GM21619 (cell line): ENCODE data around the gene PPIL6.
"Not testable (repeated sequence)": the region's sequence is repeated elsewhere in the genome, so short reads cannot be mapped to it uniquely, and the experiment has no call there.

Experiments used
- ATAC-seq: cut with Tn5 transposase; IDR thresholded peaks from one replicate; pipeline ENCODE4 v1.9.1; 2021; ENCODE audit not compliant: unreplicated experiment

The PPIL6 gene

DNA sequence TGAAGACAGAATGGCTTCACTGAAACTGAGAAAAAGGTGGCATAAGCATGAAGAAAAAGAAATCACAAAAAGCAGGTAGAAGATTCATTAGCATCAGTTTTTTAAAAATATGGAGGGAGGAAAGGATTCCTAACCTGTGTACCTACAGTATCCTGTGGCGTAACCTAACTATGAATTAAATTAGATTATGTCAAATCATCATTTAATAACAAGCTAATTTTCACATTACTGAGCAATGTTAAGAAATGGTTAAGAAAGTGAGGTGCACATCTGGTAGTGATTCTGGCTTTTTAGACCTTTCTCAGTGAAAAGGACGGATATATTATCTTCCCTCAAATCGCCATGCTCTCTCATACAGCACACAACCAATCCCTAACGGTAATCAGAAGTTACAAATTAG lies 70.7 kb downstream of the PPIL6 start:
- ATAC-seq, result no peak

GRCh38 chr6:109364382-109365078 lies 75.9 kb downstream of the PPIL6 start:
- ATAC-seq, result not testable (repeated sequence)

DNA sequence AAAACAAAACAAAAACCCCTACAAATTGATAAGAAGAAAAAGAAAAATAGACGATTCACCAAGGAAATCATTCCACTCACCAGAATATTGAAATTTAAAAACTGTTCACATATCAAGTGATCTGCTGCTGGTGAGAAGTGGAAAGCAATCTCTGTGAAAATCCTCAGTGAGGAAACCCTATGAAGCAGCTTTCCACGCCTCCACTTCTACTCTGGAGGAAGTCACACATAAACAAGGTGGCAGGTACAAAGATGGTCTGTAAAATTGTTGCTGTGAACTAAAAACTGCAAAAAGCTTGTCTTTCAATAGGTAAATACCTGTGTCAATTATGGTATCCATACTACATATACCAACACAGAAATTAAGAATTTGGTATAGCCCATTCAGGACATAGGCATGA lies 76.7 kb downstream of the PPIL6 start:
- no peak for ATAC-seq

DNA sequence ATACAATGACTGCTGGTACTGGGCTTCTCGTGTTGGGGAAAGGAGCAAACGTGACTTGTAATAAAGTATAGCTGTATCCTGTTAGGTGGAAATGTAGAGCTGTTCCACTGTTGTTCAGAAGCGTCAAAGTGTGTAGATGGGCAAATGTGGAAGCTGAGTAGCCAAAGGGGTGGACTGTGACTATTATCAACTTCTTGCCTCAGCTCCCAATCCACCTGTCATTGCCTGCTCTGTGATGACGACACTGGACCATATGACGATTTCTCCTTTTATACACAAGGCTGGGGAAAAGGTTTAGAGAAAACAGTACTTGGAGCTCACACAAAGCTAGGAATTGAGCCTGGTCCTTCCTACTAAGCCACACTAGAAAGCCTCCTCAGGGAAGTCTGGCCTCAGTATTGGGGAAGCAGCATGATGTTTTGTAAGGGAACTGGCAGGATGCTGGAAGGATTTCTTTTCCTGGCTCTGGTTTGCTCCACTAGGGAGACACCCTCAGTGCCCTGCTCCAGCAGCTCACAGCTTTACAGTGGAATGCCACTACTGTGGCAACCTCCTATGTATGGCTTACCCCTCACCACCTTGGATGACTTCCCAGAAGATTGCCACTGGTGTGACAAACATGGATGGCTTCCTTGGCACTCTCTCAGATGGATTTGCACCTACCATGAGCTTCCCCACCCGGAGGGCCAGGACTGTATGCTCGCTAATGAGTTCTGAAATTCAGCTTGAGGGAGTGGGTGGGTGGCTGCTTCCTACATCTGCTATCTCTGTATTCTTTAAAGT lies 78.1 kb downstream of the PPIL6 start:
- no peak for ATAC-seq

DNA sequence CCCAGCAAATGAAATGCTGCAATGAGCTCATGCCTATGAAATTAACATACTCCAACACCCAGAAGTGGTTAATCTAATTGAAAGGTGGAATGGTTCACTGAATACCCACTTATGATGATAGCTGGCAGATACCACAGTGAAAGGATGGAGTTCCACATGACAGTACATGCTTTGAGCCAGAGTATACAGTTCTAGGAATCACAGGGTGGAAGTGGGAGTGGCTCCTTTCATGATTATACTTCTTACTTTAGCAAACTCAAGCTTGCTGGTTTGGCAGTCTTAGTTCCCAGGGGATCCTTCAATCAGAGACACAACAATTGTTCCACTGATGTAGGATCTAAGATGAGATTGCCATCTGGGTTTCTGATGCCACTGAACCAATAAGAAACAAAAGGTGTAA lies 79.6 kb downstream of the PPIL6 start:
- ATAC-seq, result no peak

DNA sequence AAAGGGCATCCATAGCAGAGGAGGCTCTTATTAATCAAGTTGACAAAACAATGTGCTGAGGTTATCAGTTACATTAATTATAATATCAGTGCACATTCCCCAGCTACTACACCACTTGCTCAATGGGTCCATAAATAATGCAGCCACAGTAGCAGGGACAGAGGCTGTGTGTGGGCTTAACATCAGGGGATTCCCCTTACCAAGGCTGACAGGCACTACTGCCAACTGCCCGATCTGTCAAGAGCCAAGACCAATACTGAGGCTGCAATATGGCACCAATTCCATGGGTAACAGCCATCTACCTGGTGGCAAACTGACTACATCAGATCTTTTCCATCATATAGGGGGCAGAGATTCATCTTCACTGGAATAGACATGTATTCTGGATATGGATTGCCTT lies 80.1 kb downstream of the PPIL6 start:
- ATAC-seq, result no peak

DNA sequence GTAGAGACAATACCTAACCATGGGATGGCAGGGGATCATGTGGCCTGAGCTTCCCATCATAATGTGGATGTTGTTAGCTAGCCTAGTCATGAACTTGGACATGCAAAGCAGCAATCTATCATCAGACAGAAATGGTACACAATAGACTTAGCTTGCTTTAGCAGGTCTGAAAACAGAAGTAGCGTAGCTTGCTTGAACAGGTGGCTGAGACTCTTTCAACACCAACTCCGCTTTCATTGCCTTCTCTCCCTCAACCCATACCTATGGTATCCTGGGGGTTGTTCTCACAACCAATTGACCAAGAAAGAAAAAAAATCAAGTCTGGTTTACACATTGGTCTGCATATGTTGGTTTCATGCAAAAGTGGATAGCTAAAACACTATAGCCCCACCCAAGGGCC lies 81.2 kb downstream of the PPIL6 start:
- ATAC-seq, result no peak

DNA sequence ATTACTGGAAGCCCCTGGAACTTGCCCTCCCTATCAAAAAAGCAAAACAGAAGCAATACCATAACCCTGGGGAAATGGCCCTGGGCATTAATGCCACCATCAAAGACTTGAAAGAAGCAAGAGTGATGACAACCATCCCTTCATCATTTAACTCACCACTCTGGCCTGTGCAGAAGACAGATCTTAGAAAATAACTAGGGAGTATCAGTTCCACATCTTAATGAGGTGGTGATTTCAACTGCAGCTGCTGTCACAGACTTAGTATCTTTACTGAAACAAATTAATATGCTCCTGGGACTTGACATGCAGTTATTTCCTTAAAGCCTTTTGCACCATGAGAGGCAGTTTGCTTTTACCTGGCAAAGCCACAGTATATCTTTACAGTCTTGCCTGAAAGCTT lies 82.2 kb downstream of the PPIL6 start:
- ATAC-seq, result no peak

- no peak for ATAC-seq
These were observed 84.2 kb downstream of the PPIL6 start for GRCh38 chr6:109356237-109356636.

DNA sequence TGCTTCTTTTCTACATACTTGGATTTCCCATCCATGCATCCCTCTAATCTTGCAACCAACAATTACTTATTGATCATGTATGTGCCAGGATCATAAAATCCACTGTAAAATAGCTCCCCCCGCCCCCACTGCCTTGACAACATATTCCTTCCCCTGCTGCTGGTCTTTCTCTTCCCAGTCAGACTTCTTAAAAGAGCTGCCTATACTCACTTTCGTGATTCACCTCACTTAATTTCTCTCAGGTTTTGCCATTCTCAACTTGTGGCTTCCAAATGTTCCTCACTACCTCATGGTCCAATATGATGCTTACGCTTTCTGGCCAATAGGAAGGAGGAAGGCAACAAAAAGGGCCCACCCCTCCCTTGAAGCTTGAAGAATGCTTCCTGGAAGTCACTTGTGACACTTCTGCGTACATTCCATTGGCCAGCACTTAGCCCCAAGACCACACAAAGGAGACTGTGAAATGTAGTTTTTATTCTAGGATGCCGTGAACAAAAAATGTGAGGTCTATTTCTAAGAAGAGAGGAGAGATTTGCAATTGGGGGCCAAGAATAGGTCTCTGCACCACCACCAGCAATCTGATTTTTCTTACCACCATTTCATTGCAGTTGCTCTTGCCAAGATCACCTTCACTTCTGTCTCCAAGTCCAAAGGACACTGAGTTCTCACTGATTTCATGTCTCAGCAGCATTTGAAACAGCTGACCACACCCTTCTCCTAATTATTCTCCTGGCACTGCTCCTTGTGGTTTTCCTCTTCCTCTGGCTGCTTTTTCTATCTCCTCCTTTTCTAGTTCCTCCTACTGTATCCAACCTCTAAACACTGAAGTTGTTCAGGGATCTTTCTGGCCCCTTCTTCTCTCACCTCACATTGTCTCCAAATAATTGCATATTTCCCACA lies 88.9 kb downstream of the PPIL6 start:
- ATAC-seq, result no peak

- ATAC-seq, result no peak
These were observed 90.9 kb downstream of the PPIL6 start for GRCh38 chr6:109349419-109349987.

GRCh38 chr6:109348226-109348625 lies 92.2 kb downstream of the PPIL6 start:
- ATAC-seq, result no peak

- ATAC-seq, result no peak
These were observed 92.6 kb downstream of the PPIL6 start for GRCh38 chr6:109347779-109348178.

DNA sequence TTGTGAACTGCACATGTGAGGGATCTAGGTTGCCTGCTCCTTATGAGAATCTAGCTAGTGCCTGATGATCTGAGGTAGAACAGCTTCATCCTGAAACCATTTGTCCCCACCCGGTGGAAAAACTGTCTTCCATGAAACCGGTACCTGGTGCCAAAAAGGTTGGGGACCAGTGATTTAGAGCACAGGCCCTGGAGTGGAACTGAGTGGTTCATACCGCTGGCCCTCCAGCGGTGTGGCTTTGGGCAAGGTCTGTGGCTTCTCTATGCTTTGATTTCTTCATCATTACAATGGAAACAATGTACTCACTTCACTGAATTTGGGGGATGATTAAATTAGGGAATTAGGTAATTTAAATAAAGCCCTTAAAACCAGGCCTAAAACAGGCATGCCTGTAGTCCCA lies 94.4 kb downstream of the PPIL6 start:
- ATAC-seq, result no peak

DNA sequence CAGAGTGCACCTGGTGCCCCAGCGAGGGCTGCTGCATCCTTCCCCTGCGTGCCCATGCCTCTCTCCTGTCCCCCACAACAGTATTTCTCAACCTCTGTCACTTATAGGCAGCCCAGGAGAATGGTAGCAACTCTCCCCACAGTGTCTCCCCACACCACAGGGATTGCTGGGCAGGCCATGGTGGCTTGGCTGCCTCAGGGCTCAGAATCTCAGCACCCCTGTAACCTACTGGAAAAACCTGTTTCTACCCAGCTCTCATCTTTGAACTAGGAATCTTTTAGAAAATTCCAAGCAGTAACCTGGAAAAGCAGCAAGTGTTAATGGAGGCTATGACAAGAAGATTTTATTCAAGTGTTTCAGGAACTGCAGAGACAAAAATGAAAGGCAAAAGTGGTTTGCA lies 96.2 kb downstream of the PPIL6 start:
- no peak for ATAC-seq

GRCh38 chr6:109343518-109343917 lies 96.9 kb downstream of the PPIL6 start:
- ATAC-seq, result no peak

- no peak for ATAC-seq
These were observed 97.5 kb downstream of the PPIL6 start for GRCh38 chr6:109342911-109343310.

- no peak for ATAC-seq
These were observed 97.9 kb downstream of the PPIL6 start for GRCh38 chr6:109342506-109342905.

GRCh38 chr6:109340811-109341210 lies 99.6 kb downstream of the PPIL6 start:
- ATAC-seq, result no peak
